ENCODE data around the gene PCDHA6.
"Not testable (repeated sequence)": the region's sequence is repeated elsewhere in the genome, so short reads cannot be mapped to it uniquely, and the experiment has no call there.

Gene PCDHA6

DNA sequence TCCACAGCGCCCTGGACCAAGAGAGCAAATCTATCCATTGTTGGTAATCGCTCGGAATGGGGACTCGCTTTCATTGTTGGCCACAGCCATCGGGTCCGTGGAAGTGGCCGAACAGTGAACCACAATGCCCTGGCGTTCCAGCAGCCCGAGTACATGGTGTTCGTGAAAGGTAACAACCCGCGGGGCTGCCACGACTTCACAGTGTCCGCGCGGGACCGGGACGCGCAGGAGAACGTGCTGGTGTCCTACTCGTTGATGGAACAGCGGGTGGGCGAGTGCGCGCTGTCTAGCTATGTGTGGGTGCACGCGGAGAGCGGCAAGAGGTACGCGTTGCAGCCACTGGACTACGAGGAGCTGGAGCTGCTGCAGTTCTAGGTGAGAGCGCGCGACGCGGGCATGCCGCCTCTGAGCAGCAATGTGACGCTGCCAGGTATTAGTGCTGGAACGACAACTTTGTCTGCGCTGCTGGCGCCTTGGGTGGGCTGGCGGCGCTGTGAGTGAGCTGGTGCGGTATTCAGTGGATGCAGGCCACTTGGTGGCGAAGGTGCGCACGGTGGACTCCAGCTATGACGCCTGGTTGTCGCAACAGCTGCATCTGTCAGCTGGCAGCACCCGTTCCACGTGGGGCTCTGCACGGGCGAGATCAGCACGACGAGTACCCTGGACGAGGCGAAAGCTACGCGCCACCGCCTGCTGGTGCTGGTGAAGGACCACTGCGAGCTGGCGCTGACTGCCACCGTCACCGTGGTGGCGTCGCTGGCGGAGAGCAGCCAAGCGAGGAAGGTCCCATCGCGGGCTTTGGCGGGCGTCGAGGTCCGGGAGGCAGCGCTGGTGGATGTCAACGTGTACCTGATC, 34.9 kb downstream of the PCDHA6 start:
- DNase-seq (ENCODE audit: low spot score), result no peak

GRCh38 chr5:140868721-140869554, 41.2 kb downstream of the PCDHA6 start, which contains the start of gene PCDHA11:
Gene PCDHA11, plus strand, starts transcription at chr5:140868957. Its CDS starts 147 bp downstream, at chr5:140869104.
- DNase-seq (ENCODE audit: low spot score), result peak; percentile 33

DNA sequence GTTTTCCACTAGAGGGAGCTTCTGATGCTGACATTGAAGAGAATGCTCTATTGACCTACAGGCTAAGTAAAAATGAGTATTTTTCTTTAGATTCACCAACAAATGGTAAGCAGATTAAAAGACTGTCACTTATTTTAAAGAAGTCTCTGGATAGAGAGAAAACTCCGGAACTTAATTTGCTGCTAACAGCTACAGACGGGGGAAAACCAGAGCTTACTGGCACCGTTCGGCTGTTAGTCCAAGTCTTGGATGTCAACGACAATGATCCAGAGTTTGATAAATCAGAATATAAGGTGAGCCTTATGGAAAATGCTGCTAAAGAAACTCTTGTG, 41.8 kb downstream of the PCDHA6 start:
- peak; percentile 37 for DNase-seq (ENCODE audit: low spot score)

GRCh38 chr5:140870221-140871201, 42.8 kb downstream of the PCDHA6 start:
- no peak for DNase-seq (ENCODE audit: low spot score)

- DNase-seq (ENCODE audit: low spot score), result no peak
These were observed 47.6 kb downstream of the PCDHA6 start, which contains the start of gene PCDHA12 for GRCh38 chr5:140875085-140876065. Gene PCDHA12, plus strand, starts transcription at chr5:140875308. Its CDS starts 165 bp downstream, at chr5:140875473.

DNA sequence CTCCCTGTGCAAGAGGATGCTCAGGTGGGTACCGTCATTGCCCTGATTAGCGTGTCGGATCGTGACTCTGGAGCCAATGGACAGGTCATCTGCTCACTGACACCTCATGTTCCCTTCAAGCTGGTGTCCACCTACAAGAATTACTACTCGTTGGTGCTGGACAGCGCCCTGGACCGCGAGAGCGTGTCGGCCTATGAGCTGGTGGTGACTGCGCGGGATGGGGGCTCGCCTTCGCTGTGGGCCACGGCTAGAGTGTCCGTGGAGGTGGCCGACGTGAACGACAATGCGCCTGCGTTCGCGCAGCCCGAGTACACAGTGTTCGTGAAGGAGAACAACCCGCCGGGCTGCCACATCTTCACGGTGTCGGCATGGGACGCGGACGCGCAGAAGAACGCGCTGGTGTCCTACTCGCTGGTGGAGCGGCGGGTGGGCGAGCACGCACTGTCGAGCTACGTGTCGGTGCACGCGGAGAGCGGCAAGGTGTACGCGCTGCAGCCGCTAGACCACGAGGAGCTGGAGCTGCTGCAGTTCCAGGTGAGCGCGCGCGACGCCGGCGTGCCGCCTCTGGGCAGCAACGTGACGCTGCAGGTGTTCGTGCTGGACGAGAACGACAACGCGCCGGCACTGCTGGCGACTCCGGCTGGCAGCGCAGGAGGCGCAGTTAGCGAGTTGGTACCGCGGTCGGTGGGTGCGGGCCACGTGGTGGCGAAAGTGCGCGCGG, 48.9 kb downstream of the PCDHA6 start:
- not testable (repeated sequence) for DNase-seq (ENCODE audit: low spot score)

DNA sequence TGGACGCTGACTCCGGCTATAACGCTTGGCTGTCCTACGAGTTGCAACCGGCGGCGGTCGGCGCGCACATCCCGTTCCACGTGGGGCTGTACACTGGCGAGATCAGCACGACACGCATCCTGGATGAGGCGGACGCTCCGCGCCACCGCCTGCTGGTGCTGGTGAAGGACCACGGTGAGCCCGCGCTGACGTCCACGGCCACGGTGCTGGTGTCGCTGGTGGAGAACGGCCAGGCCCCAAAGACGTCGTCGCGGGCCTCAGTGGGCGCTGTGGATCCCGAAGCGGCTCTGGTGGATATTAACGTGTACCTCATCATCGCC, 49.5 kb downstream of the PCDHA6 start:
- DNase-seq (ENCODE audit: low spot score), result no peak

Data from globus pallidus (tissue), 1 donor.